NT2/D1 (cell line): ENCODE measurements around the gene ATP8B2.
"Not testable (repeated sequence)": the region's sequence is repeated elsewhere in the genome, so short reads cannot be mapped to it uniquely, and the experiment has no call there.

Experiments used
- DNase-seq: peaks from one replicate; pipeline ENCODE4 v3.0.0-alpha.2; 2011; ENCODE audit warnings: low read depth, low spot score
- H3K27me3 ChIP-seq: 2 replicates; pipeline ENCODE4 v1.6.0; 2011; ENCODE audit warnings: mild to moderate bottlenecking; ENCODE audit not compliant: insufficient read length, insufficient read depth
- H3K36me3 ChIP-seq: 2 replicates; pipeline ENCODE4 v1.6.1; 2011; ENCODE audit warnings: mild to moderate bottlenecking, low read length, mixed read lengths; ENCODE audit not compliant: insufficient read depth, insufficient read length
- H3K4me1 ChIP-seq: 2 replicates; pipeline ENCODE4 v1.5.1; 2011; ENCODE audit not compliant: insufficient read depth, insufficient read length
- H3K4me3 ChIP-seq: 2 replicates; pipeline ENCODE4 v1.5.1; 2011; ENCODE audit warnings: low read depth; ENCODE audit not compliant: insufficient read length
- H3K9ac ChIP-seq: 2 replicates; pipeline ENCODE4 v1.6.0; 2011; ENCODE audit warnings: low read depth; ENCODE audit not compliant: insufficient read length
- H3K9me3 ChIP-seq: 2 replicates; pipeline ENCODE4 v1.5.1; 2011; ENCODE audit warnings: mild to moderate bottlenecking, low read length; ENCODE audit not compliant: insufficient read depth
- SUZ12 ChIP-seq: IDR thresholded peaks from 2 replicates; pipeline ENCODE4 v1.6.1; 2011; ENCODE audit not compliant: insufficient read length, insufficient read depth; ENCODE audit errors: extremely low read depth
- YY1 ChIP-seq: IDR thresholded peaks from 2 replicates; pipeline ENCODE4 v1.6.1; 2011; ENCODE audit not compliant: insufficient read length, insufficient read depth
- ZNF274 ChIP-seq: IDR thresholded peaks from 2 replicates; pipeline ENCODE4 v1.6.1; 2011; ENCODE audit warnings: mild to moderate bottlenecking, low read depth, low read length

The ATP8B2 gene

GRCh38 chr1:154361357-154361756 lies 36.0 kb downstream of the ATP8B2 start:
- Histone ChIP-seq H3K9me3 (peaks cover 13% of the 10 kb centered on the region), H3K4me3 (no peak overlapping the region)

GRCh38 chr1:154371436-154371835 lies 46.1 kb downstream of the ATP8B2 start:
- Histone ChIP-seq H3K4me3 (no peak overlapping the region), H3K27me3 (no peaks in the 10 kb centered on the region), H3K9ac (no peak overlapping the region), H3K9me3 (no peaks in the 10 kb centered on the region), H3K36me3 (no peaks in the 10 kb centered on the region), H3K4me1 (no peaks in the 10 kb centered on the region)
- TF ChIP-seq YY1 (no peak), SUZ12 (no peak), ZNF274 (no peak)
- DNase-seq, result no peak

More at GRCh38 chr1:154361357-154361756, 36.0 kb downstream of the ATP8B2 start:
- no peak for DNase-seq
- Histone ChIP-seq H3K36me3 (no peaks in the 10 kb centered on the region), H3K4me1 (peaks cover 3% of the 10 kb centered on the region), H3K9ac (no peak overlapping the region), H3K27me3 (no peaks in the 10 kb centered on the region)
- TF ChIP-seq YY1 (no peak), ZNF274 (no peak), SUZ12 (no peak)

GRCh38 chr1:154373777-154374357 lies 48.5 kb downstream of the ATP8B2 start:
- not testable (repeated sequence) for DNase-seq

GRCh38 chr1:154379301-154379700 lies 54.0 kb downstream of the ATP8B2 start:
- Histone ChIP-seq H3K9me3 (peaks cover 19% of the 10 kb centered on the region), H3K9ac (no peak overlapping the region), H3K27me3 (no peaks in the 10 kb centered on the region), H3K36me3 (no peaks in the 10 kb centered on the region), H3K4me3 (no peak overlapping the region), H3K4me1 (no peaks in the 10 kb centered on the region)
- DNase-seq, result no peak
- TF ChIP-seq ZNF274 (no peak), YY1 (no peak), SUZ12 (no peak)

More at GRCh38 chr1:154373777-154374357, 48.5 kb downstream of the ATP8B2 start:
- H3K4me1 ChIP-seq, H3K9ac ChIP-seq, H3K9me3 ChIP-seq, H3K27me3 ChIP-seq, H3K4me3 ChIP-seq, H3K36me3 ChIP-seq: not testable (repeated sequence)

GRCh38 chr1:154384650-154385489 lies 59.5 kb downstream of the ATP8B2 start:
- H3K9ac ChIP-seq, result no peak overlapping the region
- no peaks in the 10 kb centered on the region for H3K36me3 ChIP-seq

GRCh38 chr1:154386643-154387352 lies 61.5 kb downstream of the ATP8B2 start:
- H3K9me3 ChIP-seq, result no peaks in the 10 kb centered on the region
- H3K4me1 ChIP-seq, result no peaks in the 10 kb centered on the region
- TF ChIP-seq YY1 (no peak), SUZ12 (no peak), ZNF274 (no peak)
- H3K36me3 ChIP-seq, result no peaks in the 10 kb centered on the region
- H3K27me3 ChIP-seq, result no peaks in the 10 kb centered on the region
- no peak overlapping the region for H3K9ac ChIP-seq
- no peak for DNase-seq
- no peak overlapping the region for H3K4me3 ChIP-seq

More at GRCh38 chr1:154384650-154385489, 59.5 kb downstream of the ATP8B2 start:
- Histone ChIP-seq H3K9me3 (peaks cover 8% of the 10 kb centered on the region), H3K4me1 (no peaks in the 10 kb centered on the region), H3K27me3 (no peaks in the 10 kb centered on the region), H3K4me3 (no peak overlapping the region)
- TF ChIP-seq SUZ12, result no peak
- TF ChIP-seq YY1, result no peak
- no peak for TF ChIP-seq ZNF274
- no peak for DNase-seq

GRCh38 chr1:154391086-154391770 lies 65.9 kb downstream of the ATP8B2 start:
- Histone ChIP-seq H3K4me1 (no peaks in the 10 kb centered on the region), H3K9me3 (0 out of 2 replicates have a peak, but pooled peaks cover 5% of the 10 kb centered on the region), H3K9ac (no peak overlapping the region), H3K4me3 (no peak overlapping the region), H3K27me3 (no peaks in the 10 kb centered on the region), H3K36me3 (no peaks in the 10 kb centered on the region)
- TF ChIP-seq YY1 (no peak), SUZ12 (no peak), ZNF274 (no peak)
- no peak for DNase-seq
